WTC11 (cell line): Measurements from ENCODE around the gene AQP12A.
"Not testable (repeated sequence)": the region's sequence is repeated elsewhere in the genome, so short reads cannot be mapped to it uniquely, and the experiment has no call there.

ENCODE experiments used
- CBFB ChIP-seq: sonication (generic); formaldehyde crosslinking; IDR thresholded peaks from 2 replicates; pipeline ENCODE4 v1.8.1; 2022; ENCODE audit warnings: mild to moderate bottlenecking, low read depth, missing genetic modification reagents
- MYBL2 ChIP-seq: sonication (generic); formaldehyde crosslinking; IDR thresholded peaks from 2 replicates; pipeline ENCODE4 v1.8.1; 2023; ENCODE audit warnings: mild to moderate bottlenecking, moderate library complexity, missing genetic modification reagents
- NFATC4 ChIP-seq: fragments of 250-450 bp; sonication (Bioruptor Pico); IDR thresholded peaks from 2 replicates; pipeline ENCODE4 v1.9.0; 2021; ENCODE audit warnings: mild to moderate bottlenecking
- SP1 ChIP-seq: sonication (generic); formaldehyde crosslinking; conservative IDR thresholded peaks from 2 replicates; pipeline ENCODE4 v1.8.1; 2022; ENCODE audit warnings: missing genetic modification reagents
- USF1 ChIP-seq: sonication (generic); formaldehyde crosslinking; IDR thresholded peaks from 2 replicates; pipeline ENCODE4 v1.8.0; 2022; ENCODE audit warnings: mild to moderate bottlenecking, missing genetic modification reagents
- TF ChIP-seq, protein P1 (sequence below): fragments of 200-600 bp; IDR thresholded peaks from 2 replicates; pipeline ENCODE4 v1.8.0; 2022; ENCODE audit warnings: antibody characterized with exemption
- TF ChIP-seq, protein P2 (sequence below): sonication (generic); formaldehyde crosslinking; IDR thresholded peaks from 2 replicates; pipeline ENCODE4 v1.8.0; 2022; ENCODE audit warnings: mild to moderate bottlenecking, missing genetic modification reagents

- TF ChIP-seq NFATC4, USF1, CBFB, MYBL2, SP1 (CRISPR knock-in tag): not testable (repeated sequence)
- TF ChIP-seq, protein P1, sequence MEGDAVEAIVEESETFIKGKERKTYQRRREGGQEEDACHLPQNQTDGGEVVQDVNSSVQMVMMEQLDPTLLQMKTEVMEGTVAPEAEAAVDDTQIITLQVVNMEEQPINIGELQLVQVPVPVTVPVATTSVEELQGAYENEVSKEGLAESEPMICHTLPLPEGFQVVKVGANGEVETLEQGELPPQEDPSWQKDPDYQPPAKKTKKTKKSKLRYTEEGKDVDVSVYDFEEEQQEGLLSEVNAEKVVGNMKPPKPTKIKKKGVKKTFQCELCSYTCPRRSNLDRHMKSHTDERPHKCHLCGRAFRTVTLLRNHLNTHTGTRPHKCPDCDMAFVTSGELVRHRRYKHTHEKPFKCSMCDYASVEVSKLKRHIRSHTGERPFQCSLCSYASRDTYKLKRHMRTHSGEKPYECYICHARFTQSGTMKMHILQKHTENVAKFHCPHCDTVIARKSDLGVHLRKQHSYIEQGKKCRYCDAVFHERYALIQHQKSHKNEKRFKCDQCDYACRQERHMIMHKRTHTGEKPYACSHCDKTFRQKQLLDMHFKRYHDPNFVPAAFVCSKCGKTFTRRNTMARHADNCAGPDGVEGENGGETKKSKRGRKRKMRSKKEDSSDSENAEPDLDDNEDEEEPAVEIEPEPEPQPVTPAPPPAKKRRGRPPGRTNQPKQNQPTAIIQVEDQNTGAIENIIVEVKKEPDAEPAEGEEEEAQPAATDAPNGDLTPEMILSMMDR, result not testable (repeated sequence)
- TF ChIP-seq, protein P2, sequence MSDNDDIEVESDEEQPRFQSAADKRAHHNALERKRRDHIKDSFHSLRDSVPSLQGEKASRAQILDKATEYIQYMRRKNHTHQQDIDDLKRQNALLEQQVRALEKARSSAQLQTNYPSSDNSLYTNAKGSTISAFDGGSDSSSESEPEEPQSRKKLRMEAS (CRISPR knock-in tag), result not testable (repeated sequence)
Measured at GRCh38 chr2:240692583-240693561, 1.2 kb downstream of the AQP12A start.
